Stimulated activated CD4-positive, alpha-beta T cell treated with anti-CD3 and anti-CD28 coated beads, Interleukin-1b, Interleukin-23, amount 100 ng/mL, for 4 hours (primary cell): ENCODE results near the gene UBE4A.

ENCODE experiments used
- DNase-seq, 2 donors: peaks; one replicate each; pipeline ENCODE4 v3.0.0-alpha.2; 2020; ENCODE audit warnings: low read depth in 2 of 2

The UBE4A gene

DNA sequence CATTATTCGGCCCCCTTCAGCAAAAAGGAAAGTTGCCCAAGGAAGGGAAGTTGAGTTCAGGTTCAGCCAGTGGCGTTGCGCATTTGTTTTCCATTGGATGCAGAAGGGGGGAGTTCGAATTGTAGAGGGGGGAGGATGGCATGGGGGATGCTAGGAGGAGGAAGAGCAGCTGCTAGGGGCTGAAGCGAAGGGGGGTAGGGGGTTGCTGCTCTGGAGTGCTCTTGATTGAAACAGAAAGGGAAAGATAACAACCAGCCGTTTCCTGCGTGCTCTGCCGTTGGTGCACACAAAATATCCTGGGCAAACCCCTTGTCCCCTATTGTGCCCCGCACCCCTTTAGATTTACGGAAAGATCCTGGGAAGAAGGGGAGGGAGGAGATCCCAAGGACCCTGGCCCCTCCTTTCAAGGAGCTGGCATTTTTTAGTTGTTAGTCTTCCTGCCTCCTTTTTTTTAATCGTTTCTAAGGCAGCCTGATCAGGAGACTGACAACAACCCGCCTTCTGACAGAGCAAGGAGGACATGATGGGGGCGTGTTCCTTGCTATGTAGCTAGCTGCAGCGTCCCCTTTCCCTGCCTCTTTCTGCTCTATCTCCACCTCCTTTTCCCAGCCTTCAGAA lies 79.0 kb downstream of the UBE4A start:
- peak in 1 of 2 donors; percentile 27 for DNase-seq

DNA sequence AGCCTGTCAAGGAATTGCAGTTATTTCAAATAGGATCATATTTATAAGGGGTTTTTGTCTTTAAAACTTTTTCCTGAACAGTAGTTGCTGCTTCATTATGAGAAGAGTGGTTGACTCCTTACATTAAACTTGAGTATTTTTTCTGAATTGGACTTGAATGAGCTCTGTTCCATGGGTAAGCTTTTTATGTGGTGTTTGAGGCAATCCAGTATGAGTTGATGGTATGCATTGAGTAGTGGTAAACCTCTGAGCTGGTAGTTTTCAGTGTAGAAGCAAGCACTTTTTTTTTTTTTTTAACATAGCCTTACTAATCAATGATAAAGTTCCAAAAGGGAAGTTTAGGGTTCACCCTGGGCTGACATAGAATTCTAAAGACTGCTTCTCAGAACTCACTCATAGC lies 80.2 kb downstream of the UBE4A start:
- no peak for DNase-seq

DNA sequence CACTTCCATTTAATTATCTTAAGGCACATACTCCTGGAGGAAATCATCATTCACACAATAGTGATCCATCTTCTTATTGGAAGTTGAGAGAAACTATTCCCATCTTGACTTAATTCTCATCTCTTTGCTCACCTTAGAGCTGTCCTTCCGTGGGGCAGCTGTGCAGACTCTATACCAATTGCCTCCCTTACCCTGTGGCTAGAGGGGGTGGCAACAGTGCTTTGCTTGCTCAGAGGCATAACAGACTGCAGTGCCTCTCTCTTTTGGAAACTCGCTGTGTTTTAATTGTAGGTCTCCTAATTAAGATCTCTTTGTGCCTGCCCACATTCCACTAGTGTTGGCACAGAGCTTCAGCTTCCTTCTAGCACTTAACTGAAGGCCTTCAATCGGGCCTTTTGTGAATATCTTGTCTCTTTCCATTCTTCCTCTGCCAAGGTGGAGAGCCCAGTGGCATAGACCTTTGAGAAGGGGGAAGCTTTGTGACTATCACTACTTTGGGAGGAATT lies 82.4 kb downstream of the UBE4A start:
- no peak for DNase-seq

DNA sequence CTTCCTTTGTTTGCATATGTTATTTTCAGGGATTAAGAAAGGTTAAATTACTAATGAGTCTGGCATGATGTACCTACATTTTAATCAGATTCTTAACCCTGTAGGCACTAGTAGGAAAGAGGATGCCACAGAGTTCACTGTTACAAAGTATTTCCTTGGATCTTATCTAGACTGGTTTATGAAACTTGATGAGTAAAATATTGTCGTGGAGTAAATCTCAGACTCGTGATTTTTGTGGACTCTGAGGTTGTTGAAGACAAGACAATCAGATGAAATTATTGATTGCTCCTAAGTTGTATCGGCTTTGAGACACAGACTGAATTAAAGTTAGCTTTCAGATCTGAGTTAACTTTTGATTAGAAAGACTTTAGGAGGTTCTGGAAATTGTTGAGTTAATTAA lies 82.9 kb downstream of the UBE4A start:
- no peak for DNase-seq

DNA sequence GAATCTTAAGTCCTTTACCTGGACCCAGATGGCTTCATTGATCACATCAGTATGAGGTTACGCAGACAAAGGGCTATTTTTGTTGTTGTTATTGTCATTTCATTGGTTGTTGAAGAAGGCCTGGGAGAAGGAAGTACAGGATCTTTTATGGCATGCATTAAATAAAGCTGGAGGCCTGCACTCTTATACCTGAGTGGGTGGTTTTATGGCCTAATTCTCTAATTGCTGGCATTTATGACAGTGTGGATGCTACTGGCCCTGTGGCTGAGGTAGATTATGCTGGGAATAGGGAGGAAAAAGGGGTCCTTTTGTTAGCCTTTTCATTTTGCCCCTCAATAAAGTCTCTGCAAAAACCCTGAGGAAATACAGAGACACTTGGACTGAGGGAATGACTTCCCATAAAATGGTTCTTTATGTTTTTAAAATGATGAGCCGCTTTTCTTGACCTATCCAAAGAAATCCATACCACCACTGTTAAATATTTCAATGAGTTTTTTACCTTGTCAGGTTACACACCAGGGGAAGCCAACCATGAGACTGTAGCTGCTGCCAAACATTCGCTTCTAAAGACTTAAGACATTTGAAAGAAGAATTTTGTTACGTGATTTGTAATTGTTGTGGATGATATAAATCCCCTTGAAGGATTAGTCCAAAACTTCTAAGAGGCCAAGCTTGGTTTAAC lies 83.6 kb downstream of the UBE4A start:
- DNase-seq: no peak

DNA sequence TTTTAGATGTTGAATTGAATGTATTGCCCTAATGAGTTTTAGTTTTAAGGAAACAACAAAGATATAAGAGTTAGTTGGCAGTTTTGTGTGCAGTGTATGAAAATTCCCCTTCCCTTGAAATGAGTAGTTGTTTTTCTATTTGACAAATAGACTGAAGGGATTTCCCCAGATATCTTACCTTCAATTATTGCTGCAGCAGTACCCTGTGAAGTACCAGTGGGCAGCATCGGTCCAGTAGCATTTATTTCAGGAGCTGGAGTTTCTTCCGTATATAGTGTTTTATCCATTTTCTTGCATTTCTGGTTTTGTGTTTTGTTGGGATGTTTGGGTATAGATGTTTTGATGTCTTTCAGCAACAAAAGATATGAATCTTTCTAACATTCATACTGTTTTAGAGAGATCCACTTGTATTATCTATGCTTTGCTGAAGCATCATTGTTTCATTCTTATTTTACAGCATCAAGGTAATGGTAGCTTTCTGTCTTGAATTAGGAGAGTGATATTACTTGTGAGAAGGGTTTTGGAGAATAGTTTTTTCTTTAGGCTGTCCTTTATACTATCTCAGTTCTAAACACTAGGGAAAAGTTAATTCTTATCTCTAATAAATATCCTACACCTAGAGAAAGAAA lies 84.3 kb downstream of the UBE4A start:
- no peak for DNase-seq

DNA sequence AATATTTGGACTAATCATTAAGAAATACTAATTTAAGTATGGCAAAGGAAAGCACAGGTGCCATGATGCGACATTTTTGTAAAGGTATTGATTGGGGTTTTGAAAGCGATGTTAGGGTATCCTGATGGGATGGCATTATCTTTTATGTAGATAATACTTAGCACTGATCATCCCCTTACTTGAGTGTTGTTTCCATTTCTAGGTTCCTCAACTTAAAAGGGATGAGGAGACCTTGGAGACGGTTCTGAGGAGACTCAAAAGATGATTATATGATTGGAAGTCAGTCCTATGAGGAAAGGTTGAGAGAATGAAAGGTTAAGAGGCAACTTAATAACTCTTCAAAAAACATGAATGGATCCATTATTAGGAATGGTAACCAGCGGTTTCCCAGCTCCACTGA lies 88.0 kb downstream of the UBE4A start:
- no peak for DNase-seq

DNA sequence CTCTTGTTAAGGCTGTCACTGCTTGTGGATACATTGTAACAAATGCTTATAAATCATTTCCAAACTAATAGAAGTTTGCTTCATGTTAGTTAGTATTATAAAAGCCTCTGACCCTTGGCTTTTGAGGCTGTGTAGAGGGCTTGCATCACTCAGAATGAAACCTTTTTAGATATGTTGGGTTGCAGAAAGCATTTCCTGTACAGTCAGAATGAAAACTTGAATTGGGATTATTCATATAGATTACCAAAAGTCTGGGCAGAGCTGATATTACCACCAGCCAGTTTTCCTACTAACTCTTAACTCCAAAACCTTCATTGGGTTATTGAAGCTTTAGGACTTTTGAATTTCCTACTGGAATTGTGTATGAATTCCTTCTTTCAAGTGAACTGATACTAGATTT lies 88.9 kb downstream of the UBE4A start:
- DNase-seq: no peak
